ENCODE measurements around the gene POLK.
"Not testable (repeated sequence)": the region's sequence is repeated elsewhere in the genome, so short reads cannot be mapped to it uniquely, and the experiment has no call there.

The POLK gene

GRCh38 chr5:75608870-75609269 lies 97.2 kb downstream of the POLK start:
- no peak for DNase-seq (ENCODE audit: low read depth, low spot score)

- DNase-seq (ENCODE audit: low read depth, low spot score): peak; percentile 17
Measured at GRCh38 chr5:75610201-75610600, 98.5 kb downstream of the POLK start.

- not testable (repeated sequence) for DNase-seq (ENCODE audit: low read depth, low spot score)
Measured at GRCh38 chr5:75610859-75611310, 99.2 kb downstream of the POLK start.

GRCh38 chr5:75611311-75612225 lies 99.9 kb downstream of the POLK start, which contains the start of gene ANKDD1B:
Gene ANKDD1B, plus strand, starts transcription at chr5:75611453. Its CDS starts 182 bp downstream, at chr5:75611635.
- no peak for DNase-seq (ENCODE audit: low read depth, low spot score)

- no peak for DNase-seq (ENCODE audit: low read depth, low spot score)
Measured at GRCh38 chr5:75612226-75612569, 100.5 kb downstream of the POLK start.

- no peak for DNase-seq (ENCODE audit: low read depth, low spot score)
Measured at GRCh38 chr5:75612901-75613300, 101.2 kb downstream of the POLK start.

GRCh38 chr5:75614176-75614575 lies 102.5 kb downstream of the POLK start:
- DNase-seq (ENCODE audit: low read depth, low spot score): no peak

GRCh38 chr5:75616371-75616881 lies 104.7 kb downstream of the POLK start:
- DNase-seq (ENCODE audit: low read depth, low spot score): no peak

- no peak for DNase-seq (ENCODE audit: low read depth, low spot score)
Measured at GRCh38 chr5:75616971-75617621, 105.4 kb downstream of the POLK start.

GRCh38 chr5:75617736-75618352 lies 106.2 kb downstream of the POLK start:
- DNase-seq (ENCODE audit: low read depth, low spot score): no peak

- DNase-seq (ENCODE audit: low read depth, low spot score): no peak
Measured at GRCh38 chr5:75620184-75620959, 108.7 kb downstream of the POLK start.

- DNase-seq (ENCODE audit: low read depth, low spot score): no peak
Measured at GRCh38 chr5:75622564-75622963, 110.9 kb downstream of the POLK start.

GRCh38 chr5:75623846-75624245 lies 112.2 kb downstream of the POLK start:
- DNase-seq (ENCODE audit: low read depth, low spot score): no peak

- no peak for DNase-seq (ENCODE audit: low read depth, low spot score)
Measured at GRCh38 chr5:75626959-75627358, 115.3 kb downstream of the POLK start.

- no peak for DNase-seq (ENCODE audit: low read depth, low spot score)
Measured at GRCh38 chr5:75627801-75628200, 116.1 kb downstream of the POLK start.

GRCh38 chr5:75630875-75631274 lies 119.2 kb downstream of the POLK start:
- DNase-seq (ENCODE audit: low read depth, low spot score): no peak

GRCh38 chr5:75632321-75632720 lies 120.6 kb downstream of the POLK start:
- no peak for DNase-seq (ENCODE audit: low read depth, low spot score)

- no peak for DNase-seq (ENCODE audit: low read depth, low spot score)
Measured at GRCh38 chr5:75637949-75638348, 126.3 kb downstream of the POLK start.

GRCh38 chr5:75639535-75640311 lies 128.0 kb downstream of the POLK start:
- no peak for DNase-seq (ENCODE audit: low read depth, low spot score)

- no peak for DNase-seq (ENCODE audit: low read depth, low spot score)
Measured at GRCh38 chr5:75640395-75640794, 128.7 kb downstream of the POLK start.

GRCh38 chr5:75640826-75641225 lies 129.1 kb downstream of the POLK start:
- DNase-seq (ENCODE audit: low read depth, low spot score): no peak

Data from iPS DF 19.7 (cell line).